Gastrocnemius medialis (tissue), 4 donors: ENCODE data around the gene COL6A3. TPM values are rescaled to one million over a fixed set of nuclear protein-coding genes. Genes with fewer than 3 reads are reported as not detected.

Experiments
- ATAC-seq, 2 donors: fragments of 150-250 bp; one replicate each; pipeline ENCODE4 v1.9.1; 2016
- DNase-seq, 2 donors: peaks; one replicate each; pipeline ENCODE4 v3.0.0-alpha.2; 2019
- H3K27ac ChIP-seq, 4 donors: fragments of 200-600 bp; sonication (generic); 1 replicate in 1 of 4; 2 replicates in 3 of 4; pipeline ENCODE4 v1.5.1; 2016 to 2018; ENCODE audit warnings: mild to moderate bottlenecking in 2 of 4, moderate library complexity in 1 of 4
- H3K27me3 ChIP-seq, 3 donors: fragments of 200-600 bp; sonication (generic) in 2 of 3; 1 replicate in 1 of 3; 2 replicates in 2 of 3; pipeline versions ENCODE4 v1.5.1 to v1.6.0; 2016 to 2019; ENCODE audit warnings: mild to moderate bottlenecking in 1 of 3, moderate library complexity in 1 of 3
- H3K36me3 ChIP-seq, 2 donors: fragments of 200-600 bp; sonication (generic) in 1 of 2; one replicate each; pipeline ENCODE4 v1.5.1; 2017 to 2018
- H3K4me1 ChIP-seq, 2 donors: fragments of 200-600 bp; sonication (generic) in 1 of 2; one replicate each; pipeline ENCODE4 v1.5.1; 2016 to 2017; ENCODE audit warnings: mild to moderate bottlenecking in 2 of 2
- H3K4me3 ChIP-seq, 4 donors: fragments of 200-600 bp; sonication (generic) in 3 of 4; 1 replicate in 1 of 4; 2 replicates in 3 of 4; pipeline ENCODE4 v1.5.1; 2016 to 2019; ENCODE audit warnings: mild to moderate bottlenecking in 2 of 4
- H3K9me3 ChIP-seq, 3 donors: fragments of 200-600 bp; sonication (generic) in 2 of 3; 1 replicate in 1 of 3; 2 replicates in 2 of 3; pipeline ENCODE4 v1.5.1; 2016 to 2019
- POLR2A ChIP-seq, 2 donors: fragments of 450-650 bp; IDR thresholded peaks; one replicate each; pipeline ENCODE4 v1.6.1; 2017; ENCODE audit warnings: antibody characterized with exemption in 2 of 2, mild to moderate bottlenecking in 2 of 2, moderate library complexity in 2 of 2
- in situ Hi-C, 4 donors: fragments of 200-750 bp; cut with MboI; loops; one replicate each; pipeline versions ENCODE4 v1.15.0 to v1.8.0; 2017; ENCODE audit warnings: low sequenced_read_pairs in 4 of 4
- intact Hi-C: fragments of 100-400 bp; cut with DNase I; formaldehyde crosslinking; loops from one replicate; pipeline ENCODE4 v1.15.1; 2023; ENCODE audit warnings: low total_unique reads
- total RNA-seq, 4 donors: library from RNA; depleted of rRNA; stranded (reverse); fragments of >200 nt; gene quantifications; one replicate each; pipeline versions ENCODE4 v1.1.0 to v1.2.3, GENCODE V29; 2016
- TF ChIP-seq, protein P1 (sequence below), 5 experiments: fragments of 450-650 bp in 3 of 5; fragments of 200-600 bp in 2 of 5; sonication (generic) in 2 of 5; IDR thresholded peaks in 4 of 5; conservative IDR thresholded peaks in 1 of 5; 1 replicate in 4 of 5; 2 replicates in 1 of 5; pipeline ENCODE4 v1.5.1; 2016 to 2019; ENCODE audit warnings: antibody characterized with exemption in 5 of 5, mild to moderate bottlenecking in 3 of 5, moderate library complexity in 3 of 5

The COL6A3 gene
- total RNA-seq, 4 donors from 2014 or later, result 45.3 to 150 (median 108) TPM

DNA sequence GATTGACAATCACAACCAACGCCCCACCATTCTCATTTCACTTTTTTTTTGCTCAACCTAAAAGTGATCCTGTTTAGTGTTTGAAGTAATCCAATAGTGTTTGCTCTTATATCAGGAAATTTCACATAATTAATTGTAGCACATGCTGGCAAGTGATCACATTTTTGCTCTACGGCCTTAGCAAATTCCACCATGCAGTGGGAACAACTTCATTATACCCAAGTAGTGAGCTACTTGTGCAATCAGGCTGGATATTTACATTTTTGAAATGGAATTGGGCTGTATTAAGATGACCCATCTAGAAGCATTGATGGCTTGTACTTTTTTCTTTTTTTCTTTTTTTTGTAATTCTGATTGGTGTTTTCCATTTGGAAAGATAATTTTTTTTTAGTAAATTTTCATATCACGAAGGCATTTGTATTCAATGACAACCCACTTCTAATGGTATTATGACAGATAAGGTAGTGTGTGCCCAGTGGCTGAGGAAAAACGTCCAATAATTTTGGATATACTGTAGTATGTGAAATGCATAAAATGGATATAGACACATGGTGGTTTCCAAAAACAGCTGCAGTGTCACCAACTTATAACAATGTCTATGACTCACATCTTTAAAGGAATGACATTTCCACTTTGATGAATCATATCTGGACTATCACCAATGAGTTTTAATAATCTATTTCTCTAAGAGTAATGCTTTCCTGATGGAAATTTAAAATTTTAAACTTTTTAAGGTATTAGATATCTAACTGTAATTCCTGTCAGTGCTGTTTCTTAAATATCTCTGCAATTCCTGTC, 130.6 kb downstream of the COL6A3 start:
- intact Hi-C loops, result loop anchor here (5.0 kb wide), 1 partner anchor 34 kb away; no protein-coding TSS in a partner anchor

DNA sequence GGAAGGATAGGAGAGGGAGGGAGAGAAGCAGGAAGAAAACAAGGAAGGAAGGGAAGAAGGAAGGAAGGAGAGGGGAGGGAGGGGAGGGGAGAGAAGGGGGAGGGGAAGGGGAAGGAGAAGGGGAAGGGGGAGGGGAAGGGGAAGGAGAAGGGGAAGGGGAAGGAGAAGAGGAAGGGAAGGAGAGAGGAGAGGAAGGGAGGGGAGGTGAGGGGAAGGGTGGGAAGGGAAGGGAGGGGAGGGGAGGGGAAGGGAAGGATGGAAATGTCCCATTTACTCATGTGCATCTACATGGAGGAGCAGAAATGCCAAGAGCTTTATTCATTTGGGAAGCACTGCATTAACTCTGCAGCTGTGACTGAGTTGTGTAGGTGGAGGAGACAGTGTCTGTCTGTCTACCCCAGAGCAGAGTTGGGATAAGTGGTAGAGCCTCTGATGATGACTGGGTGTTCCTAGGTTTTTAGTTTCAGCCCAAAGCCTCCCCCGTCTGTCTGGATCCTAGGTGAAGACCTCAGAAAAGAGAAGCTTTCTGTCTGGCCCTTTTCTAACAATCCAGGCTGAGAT, 131.3 kb downstream of the COL6A3 start:
- in situ Hi-C loops, result no loop called here

More for the DNA sequence above, 130.6 kb downstream of the COL6A3 start:
- peaks cover 23 to 25% of the 10 kb centered on the region in 2 donors for H3K4me1 ChIP-seq
- H3K4me3 ChIP-seq, result no peak overlapping the region
- TF ChIP-seq, protein P1, sequence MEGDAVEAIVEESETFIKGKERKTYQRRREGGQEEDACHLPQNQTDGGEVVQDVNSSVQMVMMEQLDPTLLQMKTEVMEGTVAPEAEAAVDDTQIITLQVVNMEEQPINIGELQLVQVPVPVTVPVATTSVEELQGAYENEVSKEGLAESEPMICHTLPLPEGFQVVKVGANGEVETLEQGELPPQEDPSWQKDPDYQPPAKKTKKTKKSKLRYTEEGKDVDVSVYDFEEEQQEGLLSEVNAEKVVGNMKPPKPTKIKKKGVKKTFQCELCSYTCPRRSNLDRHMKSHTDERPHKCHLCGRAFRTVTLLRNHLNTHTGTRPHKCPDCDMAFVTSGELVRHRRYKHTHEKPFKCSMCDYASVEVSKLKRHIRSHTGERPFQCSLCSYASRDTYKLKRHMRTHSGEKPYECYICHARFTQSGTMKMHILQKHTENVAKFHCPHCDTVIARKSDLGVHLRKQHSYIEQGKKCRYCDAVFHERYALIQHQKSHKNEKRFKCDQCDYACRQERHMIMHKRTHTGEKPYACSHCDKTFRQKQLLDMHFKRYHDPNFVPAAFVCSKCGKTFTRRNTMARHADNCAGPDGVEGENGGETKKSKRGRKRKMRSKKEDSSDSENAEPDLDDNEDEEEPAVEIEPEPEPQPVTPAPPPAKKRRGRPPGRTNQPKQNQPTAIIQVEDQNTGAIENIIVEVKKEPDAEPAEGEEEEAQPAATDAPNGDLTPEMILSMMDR (IDR thresholded peaks at IDR 0.05 in 4 of 5, conservative IDR thresholded peaks at IDR 0.05 in 1 of 5), result no peak
- no peak for TF ChIP-seq POLR2A (IDR thresholded peaks at IDR 0.05)
- ATAC-seq (no peak), DNase-seq (no peak)
- H3K27ac ChIP-seq, result peak overlapping the region in 1 of 4 donors; percentile 9
- H3K9me3 ChIP-seq, result no peaks in the 10 kb centered on the region
- no peaks in the 10 kb centered on the region for H3K36me3 ChIP-seq
- H3K27me3 ChIP-seq, result no peaks in the 10 kb centered on the region
- in situ Hi-C loops, result no loop called here

DNA sequence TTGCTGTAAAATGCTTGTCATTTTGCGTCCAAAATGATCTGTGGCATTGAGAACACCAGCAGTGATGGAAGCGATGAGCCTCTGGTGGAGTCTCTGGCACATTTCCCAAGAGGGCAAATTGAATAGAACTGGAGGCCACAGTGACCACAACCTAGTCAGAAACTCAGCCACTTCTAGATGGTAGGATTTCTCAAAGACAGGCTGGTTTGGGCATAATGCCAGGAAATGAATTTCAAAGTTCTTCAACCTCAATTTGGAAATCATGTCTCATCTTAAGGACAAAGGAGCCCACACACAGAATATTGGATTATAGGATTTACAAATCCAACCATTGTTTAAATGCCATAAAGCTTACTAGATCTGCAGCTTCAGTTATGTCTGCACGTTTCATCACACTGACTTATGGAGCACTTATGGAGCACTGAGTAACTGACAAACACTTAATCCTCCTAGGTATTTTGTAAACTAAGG, 132.1 kb downstream of the COL6A3 start:
- no peak for ATAC-seq
- DNase-seq, result no peak
- in situ Hi-C loops, result no loop called here
- no peak overlapping the region for H3K27ac ChIP-seq
- H3K4me1 ChIP-seq, result peaks cover 25 to 31% of the 10 kb centered on the region in 2 donors
- intact Hi-C loops, result loop anchor here (5.0 kb wide), 1 partner anchor 35 kb away; no protein-coding TSS in a partner anchor
- H3K4me3 ChIP-seq, result no peak overlapping the region
- H3K36me3 ChIP-seq, result no peaks in the 10 kb centered on the region
- H3K27me3 ChIP-seq, result no peaks in the 10 kb centered on the region
- no peak for TF ChIP-seq POLR2A (IDR thresholded peaks at IDR 0.05)
- TF ChIP-seq, protein P1 (IDR thresholded peaks at IDR 0.05 in 4 of 5, conservative IDR thresholded peaks at IDR 0.05 in 1 of 5), result no peak
- no peaks in the 10 kb centered on the region for H3K9me3 ChIP-seq

More for the DNA sequence above, 131.3 kb downstream of the COL6A3 start:
- no peaks in the 10 kb centered on the region for H3K27me3 ChIP-seq
- H3K36me3 ChIP-seq, result no peaks in the 10 kb centered on the region
- DNase-seq (no peak), ATAC-seq (no peak)
- peaks cover 25 to 31% of the 10 kb centered on the region in 2 donors for H3K4me1 ChIP-seq
- H3K4me3 ChIP-seq, result no peak overlapping the region
- no peaks in the 10 kb centered on the region for H3K9me3 ChIP-seq
- TF ChIP-seq, protein P1 (IDR thresholded peaks at IDR 0.05 in 4 of 5, conservative IDR thresholded peaks at IDR 0.05 in 1 of 5), result no peak
- TF ChIP-seq POLR2A (IDR thresholded peaks at IDR 0.05), result no peak
- H3K27ac ChIP-seq, result peak overlapping the region in 1 of 4 donors; percentile 9
- intact Hi-C loops, result loop anchor here (5.0 kb wide), 1 partner anchor 35 kb away; no protein-coding TSS in a partner anchor

DNA sequence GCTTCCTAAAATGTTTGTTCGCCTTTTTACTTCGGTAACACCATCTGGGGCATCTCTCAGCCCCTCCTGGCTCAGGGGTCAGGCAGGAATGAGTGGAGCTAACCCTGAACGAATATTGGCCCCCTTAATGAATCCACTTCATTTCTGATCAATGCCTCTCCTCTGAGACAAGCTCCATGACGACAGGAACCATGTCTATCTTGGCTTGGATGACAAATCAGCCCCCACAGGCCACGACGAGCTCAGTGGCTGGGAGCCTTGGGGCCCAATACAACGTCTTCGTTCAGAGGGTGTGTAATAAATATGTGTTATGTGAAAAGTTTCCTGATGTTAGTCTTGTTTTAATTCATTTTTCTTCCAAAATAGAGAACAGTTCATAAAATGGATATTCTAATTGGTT, 133.0 kb downstream of the COL6A3 start:
- no peak for ATAC-seq
- intact Hi-C loops, result loop anchor here (5.0 kb wide), 1 partner anchor 36 kb away; no protein-coding TSS in a partner anchor

DNA sequence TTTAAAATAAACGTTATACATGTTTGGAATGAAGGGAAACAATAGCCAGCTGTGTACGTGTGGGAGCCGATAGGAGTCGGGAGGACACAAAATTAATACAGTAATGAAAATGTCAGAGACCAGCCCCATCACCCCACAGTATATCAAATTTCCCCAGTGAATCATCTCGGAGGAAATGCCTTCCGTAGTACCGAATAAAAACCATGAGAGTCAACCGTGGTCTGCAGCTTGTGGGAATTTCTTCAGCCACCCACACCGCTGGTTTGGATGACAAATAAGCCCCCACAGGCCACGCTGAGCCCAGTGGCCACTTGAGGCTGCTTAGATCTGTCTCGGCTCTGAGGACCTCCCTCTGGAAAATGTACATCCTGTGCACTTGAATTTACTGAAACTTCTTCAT, 133.7 kb downstream of the COL6A3 start:
- in situ Hi-C loops (no loop called here), intact Hi-C loops (loop anchor here (5.0 kb wide), 1 partner anchor 37 kb away; no protein-coding TSS in a partner anchor)
- H3K4me1 ChIP-seq, result peaks cover 25 to 31% of the 10 kb centered on the region in 2 donors
- H3K27ac ChIP-seq, result peak overlapping the region; percentile 31 to 73 (median 68)
- H3K36me3 ChIP-seq, result no peaks in the 10 kb centered on the region
- H3K4me3 ChIP-seq, result peak overlapping the region in 1 of 4 donors; percentile 19
- no peaks in the 10 kb centered on the region for H3K27me3 ChIP-seq
- DNase-seq (no peak), ATAC-seq (peak; percentile 33 to 46)
- TF ChIP-seq POLR2A (IDR thresholded peaks at IDR 0.05), result no peak
- TF ChIP-seq, protein P1 (IDR thresholded peaks at IDR 0.05 in 4 of 5, conservative IDR thresholded peaks at IDR 0.05 in 1 of 5), result no peak
- H3K9me3 ChIP-seq, result no peaks in the 10 kb centered on the region

More for the DNA sequence above, 133.0 kb downstream of the COL6A3 start:
- no peak for TF ChIP-seq POLR2A (IDR thresholded peaks at IDR 0.05)
- H3K27ac ChIP-seq, result peak overlapping the region; percentile 31 to 73 (median 68)
- no peaks in the 10 kb centered on the region for H3K27me3 ChIP-seq
- H3K9me3 ChIP-seq, result no peaks in the 10 kb centered on the region
- H3K4me3 ChIP-seq, result no peak overlapping the region
- no peaks in the 10 kb centered on the region for H3K36me3 ChIP-seq
- DNase-seq, result no peak
- in situ Hi-C loops, result no loop called here
- H3K4me1 ChIP-seq, result peaks cover 25 to 31% of the 10 kb centered on the region in 2 donors
